Measurements from ENCODE around the gene GALNTL6.

The GALNTL6 gene

DNA sequence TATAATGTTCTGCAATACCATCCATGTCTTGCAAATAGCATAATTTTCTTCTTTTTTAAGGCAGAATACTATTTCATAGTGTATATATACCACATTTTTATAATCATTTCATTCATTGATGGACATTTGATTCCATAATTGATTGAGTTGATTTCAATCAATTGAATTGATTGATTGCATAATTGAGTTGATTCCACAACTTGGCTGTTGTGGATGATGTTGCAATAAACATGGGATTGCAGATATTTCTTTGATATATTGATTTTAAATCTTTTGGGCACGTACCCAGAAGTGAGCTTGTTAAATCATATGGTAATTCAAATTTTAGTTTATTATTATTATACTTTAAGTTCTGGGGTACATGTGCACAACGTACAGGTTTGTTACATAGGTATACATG is 232.8 kb downstream of the GALNTL6 start:
- DNase-seq, result no peak
- TF ChIP-seq, protein P1, sequence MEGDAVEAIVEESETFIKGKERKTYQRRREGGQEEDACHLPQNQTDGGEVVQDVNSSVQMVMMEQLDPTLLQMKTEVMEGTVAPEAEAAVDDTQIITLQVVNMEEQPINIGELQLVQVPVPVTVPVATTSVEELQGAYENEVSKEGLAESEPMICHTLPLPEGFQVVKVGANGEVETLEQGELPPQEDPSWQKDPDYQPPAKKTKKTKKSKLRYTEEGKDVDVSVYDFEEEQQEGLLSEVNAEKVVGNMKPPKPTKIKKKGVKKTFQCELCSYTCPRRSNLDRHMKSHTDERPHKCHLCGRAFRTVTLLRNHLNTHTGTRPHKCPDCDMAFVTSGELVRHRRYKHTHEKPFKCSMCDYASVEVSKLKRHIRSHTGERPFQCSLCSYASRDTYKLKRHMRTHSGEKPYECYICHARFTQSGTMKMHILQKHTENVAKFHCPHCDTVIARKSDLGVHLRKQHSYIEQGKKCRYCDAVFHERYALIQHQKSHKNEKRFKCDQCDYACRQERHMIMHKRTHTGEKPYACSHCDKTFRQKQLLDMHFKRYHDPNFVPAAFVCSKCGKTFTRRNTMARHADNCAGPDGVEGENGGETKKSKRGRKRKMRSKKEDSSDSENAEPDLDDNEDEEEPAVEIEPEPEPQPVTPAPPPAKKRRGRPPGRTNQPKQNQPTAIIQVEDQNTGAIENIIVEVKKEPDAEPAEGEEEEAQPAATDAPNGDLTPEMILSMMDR (IDR thresholded peaks at IDR 0.05), result no peak
- Mint-ChIP-seq H3K36me3 (ENCODE audit: low read depth) (no peaks in the 10 kb centered on the region), H3K27ac (no peak overlapping the region), H3K4me1 (no peaks in the 10 kb centered on the region), H3K4me3 (no peak overlapping the region), H3K9me3 (no peaks in the 10 kb centered on the region), H3K27me3 (ENCODE audit: low read depth, poor library complexity) (peaks cover 5% of the 10 kb centered on the region)

DNA sequence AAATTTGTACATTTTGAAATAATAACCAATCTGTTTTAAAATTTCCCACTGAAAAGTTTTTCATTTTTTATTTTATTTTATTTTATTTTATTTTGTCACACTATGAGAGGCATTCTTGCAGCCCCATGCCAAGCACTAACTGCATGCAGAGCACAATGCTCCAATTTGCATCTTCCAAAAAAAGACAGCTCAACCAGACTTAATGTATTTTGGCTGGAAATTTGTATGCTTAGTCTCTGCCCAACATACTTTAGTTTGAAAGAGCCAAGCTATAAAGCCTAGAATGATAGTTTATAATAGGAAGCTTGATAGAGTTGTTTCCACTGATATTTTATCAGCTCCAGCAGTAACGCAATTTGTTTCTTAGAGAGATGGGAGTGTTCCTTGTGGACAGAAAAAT is 235.5 kb downstream of the GALNTL6 start:
- TF ChIP-seq, protein P1 (IDR thresholded peaks at IDR 0.05), result no peak
- DNase-seq, result no peak
- Mint-ChIP-seq H3K4me3 (no peak overlapping the region), H3K27ac (no peak overlapping the region), H3K27me3 (ENCODE audit: low read depth, poor library complexity) (peaks cover 5% of the 10 kb centered on the region), H3K36me3 (ENCODE audit: low read depth) (no peaks in the 10 kb centered on the region), H3K4me1 (no peaks in the 10 kb centered on the region), H3K9me3 (no peaks in the 10 kb centered on the region)

DNA sequence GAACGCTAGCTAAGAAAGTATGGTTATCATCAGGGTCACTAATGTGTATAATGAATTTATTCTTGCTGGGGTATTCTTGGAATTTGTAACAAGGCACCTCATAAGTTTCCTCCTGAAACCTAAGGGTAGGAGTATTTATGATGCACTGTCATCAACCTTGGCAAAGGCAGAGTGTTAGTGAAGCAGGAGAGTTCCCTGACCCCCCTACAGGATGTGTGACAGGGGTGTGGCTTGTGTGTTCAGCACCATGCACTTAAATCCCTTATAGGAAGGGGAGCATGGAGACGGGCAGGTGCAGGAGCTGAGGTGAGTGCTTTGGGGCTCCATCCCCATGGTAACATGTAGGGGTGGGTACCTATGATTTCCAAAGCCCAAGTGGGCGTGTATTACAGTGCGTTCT is 237.7 kb downstream of the GALNTL6 start:
- TF ChIP-seq, protein P1 (IDR thresholded peaks at IDR 0.05), result no peak
- no peak for DNase-seq
- Mint-ChIP-seq H3K27me3 (ENCODE audit: low read depth, poor library complexity) (peaks cover 5% of the 10 kb centered on the region), H3K4me1 (no peaks in the 10 kb centered on the region), H3K36me3 (ENCODE audit: low read depth) (no peaks in the 10 kb centered on the region), H3K27ac (no peak overlapping the region), H3K4me3 (no peak overlapping the region), H3K9me3 (no peaks in the 10 kb centered on the region)

DNA sequence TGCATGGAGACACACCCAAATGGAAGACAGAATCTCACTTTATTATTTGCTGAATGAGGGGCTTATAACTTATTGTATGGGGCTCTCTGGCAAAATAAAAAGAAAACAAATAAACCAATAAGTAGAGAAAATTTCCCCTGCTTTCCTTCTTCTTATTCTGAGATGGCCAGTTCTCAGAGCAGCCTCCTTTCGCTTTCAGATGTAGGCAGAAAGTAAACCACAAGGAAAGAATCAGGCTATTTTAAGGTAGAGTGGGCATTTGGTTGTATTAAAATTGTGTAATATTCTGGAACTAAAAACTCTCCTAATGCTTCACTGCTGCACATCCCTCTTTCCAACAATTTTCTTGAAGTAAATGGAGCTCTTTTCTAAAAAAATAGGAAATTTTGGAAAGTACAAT is 241.8 kb downstream of the GALNTL6 start:
- TF ChIP-seq, protein P1 (IDR thresholded peaks at IDR 0.05), result no peak
- H3K27me3 Mint-ChIP-seq (ENCODE audit: low read depth, poor library complexity), result peaks cover 5% of the 10 kb centered on the region
- no peak overlapping the region for H3K27ac Mint-ChIP-seq
- no peak overlapping the region for H3K4me3 Mint-ChIP-seq
- no peak for DNase-seq
- no peaks in the 10 kb centered on the region for H3K4me1 Mint-ChIP-seq
- no peaks in the 10 kb centered on the region for H3K9me3 Mint-ChIP-seq
- no peaks in the 10 kb centered on the region for H3K36me3 Mint-ChIP-seq (ENCODE audit: low read depth)

DNA sequence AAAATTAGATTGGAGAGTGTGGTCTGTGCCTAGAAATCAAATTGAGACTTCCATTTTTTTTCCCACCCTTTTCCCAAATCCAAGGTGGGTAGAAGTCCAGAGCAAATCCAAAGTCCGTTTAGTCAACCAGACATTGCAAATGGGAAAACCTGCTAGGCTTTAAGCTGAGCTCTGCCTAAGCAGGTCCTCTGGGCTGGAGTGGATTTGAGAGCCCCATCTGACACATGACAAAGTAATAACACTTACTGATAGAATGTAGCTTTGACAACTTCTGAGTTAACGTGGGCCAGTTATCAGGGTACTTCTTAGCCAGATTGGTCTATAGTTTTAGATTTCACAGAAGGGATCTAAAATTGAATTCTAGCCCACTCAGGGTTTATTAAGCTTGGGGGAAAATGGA is 242.3 kb downstream of the GALNTL6 start:
- Mint-ChIP-seq H3K9me3 (no peaks in the 10 kb centered on the region), H3K36me3 (ENCODE audit: low read depth) (no peaks in the 10 kb centered on the region), H3K27me3 (ENCODE audit: low read depth, poor library complexity) (peaks cover 4% of the 10 kb centered on the region), H3K4me3 (no peak overlapping the region), H3K27ac (no peak overlapping the region), H3K4me1 (no peaks in the 10 kb centered on the region)
- TF ChIP-seq, protein P1 (IDR thresholded peaks at IDR 0.05), result no peak
- DNase-seq, result no peak

DNA sequence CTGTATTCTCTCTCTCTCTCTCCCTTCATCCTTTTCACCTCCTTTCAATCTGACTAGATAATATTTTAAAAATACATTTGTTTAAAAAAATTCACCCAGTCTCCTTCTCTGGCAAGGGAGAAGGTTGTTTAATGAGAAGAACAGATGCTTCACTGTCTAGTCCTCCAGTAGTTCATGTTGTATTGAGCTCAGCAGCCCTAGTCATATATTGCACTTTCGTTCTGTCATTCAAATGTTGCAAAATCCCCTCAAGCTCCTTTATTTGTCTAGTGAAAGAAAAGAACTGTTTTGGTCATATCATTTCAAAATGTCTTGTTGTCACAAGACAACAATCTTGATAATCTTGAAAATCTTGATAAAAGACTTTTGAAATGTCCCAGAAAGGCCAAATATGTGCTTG is 248.0 kb downstream of the GALNTL6 start:
- Mint-ChIP-seq H3K36me3 (ENCODE audit: low read depth) (no peaks in the 10 kb centered on the region), H3K9me3 (no peaks in the 10 kb centered on the region), H3K27ac (no peak overlapping the region), H3K27me3 (ENCODE audit: low read depth, poor library complexity) (no peaks in the 10 kb centered on the region), H3K4me1 (no peaks in the 10 kb centered on the region), H3K4me3 (no peak overlapping the region)
- TF ChIP-seq, protein P1 (IDR thresholded peaks at IDR 0.05), result no peak
- no peak for DNase-seq
